Thyroid gland (tissue), 4 donors: ENCODE measurements around the gene DNAH12. TPM values are rescaled to one million over a fixed set of nuclear protein-coding genes. Genes with fewer than 3 reads are reported as not detected.

Experiments used
- DNase-seq, 2 donors: peaks; one replicate each; pipeline ENCODE4 v3.0.0-alpha.2; 2019
- H3K27ac ChIP-seq, 3 donors: fragments of 200-600 bp; sonication (generic); 1 replicate in 2 of 3; 2 replicates in 1 of 3; pipeline ENCODE4 v1.5.1; 2016 to 2019; ENCODE audit warnings: mild to moderate bottlenecking in 1 of 3, moderate library complexity in 1 of 3
- H3K27me3 ChIP-seq: fragments of 200-600 bp; sonication (generic); one replicate; pipeline ENCODE4 v1.5.1; 2019
- H3K36me3 ChIP-seq, 2 donors: fragments of 200-600 bp; sonication (generic); one replicate each; pipeline ENCODE4 v1.5.1; 2016 to 2019
- H3K4me1 ChIP-seq, 2 donors: fragments of 200-600 bp; sonication (generic); one replicate each; pipeline ENCODE4 v1.5.1; 2017 to 2019
- H3K4me3 ChIP-seq, 3 donors: fragments of 200-600 bp; sonication (generic); replicated peaks in 1 of 3; 1 replicate in 2 of 3; 2 replicates in 1 of 3; pipeline ENCODE4 v1.5.1; 2016; ENCODE audit warnings: mild to moderate bottlenecking in 1 of 3
- H3K9me3 ChIP-seq: fragments of 200-600 bp; sonication (generic); one replicate; pipeline ENCODE4 v1.5.1; 2017
- CTCF ChIP-seq, 6 experiments: fragments of 200-600 bp in 3 of 6; fragments of 450-650 bp in 3 of 6; sonication (generic) in 3 of 6; IDR thresholded peaks; one replicate each; pipeline ENCODE4 v1.5.1; 2016 to 2019; ENCODE audit warnings: antibody characterized with exemption in 6 of 6, mild to moderate bottlenecking in 2 of 6, inconsistent platforms in 1 of 6, moderate library complexity in 1 of 6
- POLR2A ChIP-seq, 2 donors: fragments of 450-650 bp; IDR thresholded peaks; one replicate each; pipeline ENCODE4 v1.6.1; 2017; ENCODE audit warnings: antibody characterized with exemption in 2 of 2, mild to moderate bottlenecking in 2 of 2, moderate library complexity in 1 of 2
- WGBS, 2 donors: methylation state at CpG; one replicate each; pipeline ENCODE4 v1.1.5; 2017; 5-methylcytosine and 5-hydroxymethylcytosine counted together
- intact Hi-C: fragments of 100-400 bp; cut with DNase I; formaldehyde crosslinking; loops from one replicate; pipeline ENCODE4 v1.15.1; 2023
- total RNA-seq, 4 donors: library from RNA; depleted of rRNA; stranded (reverse); fragments of >200 nt; gene quantifications; one replicate each; pipeline ENCODE4 v1.2.3, GENCODE V29; 2016

DNAH12 gene
- total RNA-seq, 4 donors from 2014 or later, result 0.04 to 0.98 (median 0.19) TPM

DNA sequence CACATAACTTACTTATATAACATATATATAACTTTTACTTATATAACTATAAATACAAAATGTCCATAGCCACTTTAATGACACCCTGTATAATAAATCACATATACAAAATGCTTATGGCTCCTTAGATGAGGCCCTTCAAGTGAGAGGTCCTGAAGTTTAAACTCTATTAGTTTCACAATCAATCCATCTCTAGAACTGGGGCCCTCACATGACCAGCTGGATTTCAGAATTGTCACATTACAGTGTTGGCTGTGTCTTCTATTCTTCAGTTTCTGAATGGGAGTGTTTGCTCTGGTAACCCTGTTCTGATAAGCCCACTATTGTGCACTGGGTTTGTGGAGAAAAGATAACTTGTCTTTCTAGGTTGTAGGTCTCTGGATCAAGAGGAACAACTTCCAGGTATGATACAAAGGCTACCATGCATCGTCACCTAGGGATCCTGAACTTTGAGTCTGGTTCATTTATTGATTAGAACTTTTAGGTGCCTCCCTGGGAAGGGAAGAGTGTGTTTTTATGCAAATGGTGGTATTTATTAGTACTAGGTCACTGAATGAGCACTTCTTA lies 107.9 kb downstream of the DNAH12 start:
- 86 to 100% methylated on average over 1 of the region's 1 CpG for WGBS, 2 donors

DNA sequence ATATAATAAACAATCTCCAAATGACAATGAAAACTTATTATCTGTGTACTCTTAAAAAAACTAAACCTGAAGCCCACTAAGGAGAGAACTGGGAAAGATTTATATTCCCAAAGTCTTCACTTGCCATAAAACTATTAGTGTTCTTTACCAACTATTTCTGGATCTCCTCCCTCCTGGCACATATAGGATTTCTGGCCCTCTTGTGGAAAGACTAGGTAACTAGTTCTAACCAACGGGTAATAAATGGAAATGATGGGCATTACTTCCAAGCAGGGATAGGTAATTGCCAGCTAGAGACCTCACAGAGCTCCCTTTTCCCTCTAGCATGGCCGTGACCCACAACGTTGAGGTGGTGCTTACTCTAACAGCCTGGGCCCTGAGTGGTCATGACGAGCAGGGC lies 110.1 kb downstream of the DNAH12 start:
- 35 to 45% methylated on average over 4 of the region's 4 CpGs for WGBS, 2 donors
- no peak overlapping the region for H3K4me3 ChIP-seq
- no peak overlapping the region for H3K27ac ChIP-seq
- no peaks in the 10 kb centered on the region for H3K9me3 ChIP-seq
- intact Hi-C loops, result no loop called here
- H3K27me3 ChIP-seq, result no peaks in the 10 kb centered on the region
- TF ChIP-seq CTCF (IDR thresholded peaks at IDR 0.05) (peak in 3 of 6 experiments; percentile 27 to 35 (median 34)), POLR2A (IDR thresholded peaks at IDR 0.05) (no peak)
- no peaks in the 10 kb centered on the region for H3K4me1 ChIP-seq
- no peak for DNase-seq
- H3K36me3 ChIP-seq, result no peaks in the 10 kb centered on the region

More for the DNA sequence above, 107.9 kb downstream of the DNAH12 start:
- H3K4me3 ChIP-seq, result no peak overlapping the region
- H3K27me3 ChIP-seq, result no peaks in the 10 kb centered on the region
- H3K4me1 ChIP-seq, result no peaks in the 10 kb centered on the region
- no peaks in the 10 kb centered on the region for H3K9me3 ChIP-seq
- no peak overlapping the region for H3K27ac ChIP-seq
- no peak for TF ChIP-seq CTCF (IDR thresholded peaks at IDR 0.05)
- TF ChIP-seq POLR2A (IDR thresholded peaks at IDR 0.05), result no peak
- DNase-seq, result no peak
- intact Hi-C loops, result no loop called here
- H3K36me3 ChIP-seq, result no peaks in the 10 kb centered on the region

DNA sequence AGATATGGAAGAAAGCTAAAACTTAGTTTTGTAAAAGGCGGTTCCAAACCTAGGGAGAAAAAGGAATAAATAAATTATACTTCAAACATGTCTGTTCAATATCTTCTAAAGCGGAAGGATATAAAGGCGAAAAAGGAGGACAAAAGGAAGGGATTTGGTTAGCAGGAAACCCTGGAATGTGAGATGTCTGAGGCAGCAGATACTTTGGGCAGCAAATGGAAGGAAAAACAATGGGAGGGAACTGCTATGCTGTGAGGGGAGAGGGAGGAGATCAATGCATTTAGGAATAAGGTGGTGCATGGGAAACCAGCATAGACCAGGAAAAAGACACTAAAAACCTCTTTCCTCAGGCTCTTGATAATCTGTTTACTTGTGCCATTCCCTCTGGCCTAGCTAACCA lies 120.8 kb downstream of the DNAH12 start:
- Histone ChIP-seq H3K36me3 (no peaks in the 10 kb centered on the region), H3K9me3 (no peaks in the 10 kb centered on the region), H3K27me3 (no peaks in the 10 kb centered on the region), H3K4me1 (no peaks in the 10 kb centered on the region), H3K27ac (no peak overlapping the region), H3K4me3 (no peak overlapping the region)
- 73 to 91% methylated on average over 3 of the region's 3 CpGs for WGBS, 2 donors
- DNase-seq, result no peak
- intact Hi-C loops, result no loop called here
- TF ChIP-seq POLR2A (IDR thresholded peaks at IDR 0.05) (no peak), CTCF (IDR thresholded peaks at IDR 0.05) (no peak)

GRCh38 chr3:57421336-57421735 lies 122.8 kb downstream of the DNAH12 start:
- Histone ChIP-seq H3K9me3 (no peaks in the 10 kb centered on the region), H3K27me3 (no peaks in the 10 kb centered on the region), H3K27ac (no peak overlapping the region), H3K4me3 (no peak overlapping the region), H3K36me3 (no peaks in the 10 kb centered on the region), H3K4me1 (no peaks in the 10 kb centered on the region)
- TF ChIP-seq POLR2A (IDR thresholded peaks at IDR 0.05) (no peak), CTCF (IDR thresholded peaks at IDR 0.05) (no peak)
- intact Hi-C loops, result no loop called here
- WGBS, 2 donors, result 84 to 86% methylated on average over 5 of the region's 5 CpGs
- DNase-seq, result no peak

GRCh38 chr3:57420001-57420400 lies 124.1 kb downstream of the DNAH12 start:
- intact Hi-C loops, result no loop called here
- DNase-seq, result no peak
- Histone ChIP-seq H3K36me3 (no peaks in the 10 kb centered on the region), H3K4me3 (no peak overlapping the region), H3K4me1 (no peaks in the 10 kb centered on the region), H3K27ac (no peak overlapping the region), H3K9me3 (no peaks in the 10 kb centered on the region), H3K27me3 (no peaks in the 10 kb centered on the region)
- TF ChIP-seq CTCF (IDR thresholded peaks at IDR 0.05) (no peak), POLR2A (IDR thresholded peaks at IDR 0.05) (no peak)
- 85 to 91% methylated on average over 2 of the region's 2 CpGs for WGBS, 2 donors
